Stromal cell of bone marrow (primary cell): ENCODE results near the gene RHEBL1.

Experiments
- DNase-seq: peaks from one replicate; pipeline ENCODE4 v3.0.0-alpha.2; 2012; ENCODE audit warnings: low read depth

Gene RHEBL1

DNA sequence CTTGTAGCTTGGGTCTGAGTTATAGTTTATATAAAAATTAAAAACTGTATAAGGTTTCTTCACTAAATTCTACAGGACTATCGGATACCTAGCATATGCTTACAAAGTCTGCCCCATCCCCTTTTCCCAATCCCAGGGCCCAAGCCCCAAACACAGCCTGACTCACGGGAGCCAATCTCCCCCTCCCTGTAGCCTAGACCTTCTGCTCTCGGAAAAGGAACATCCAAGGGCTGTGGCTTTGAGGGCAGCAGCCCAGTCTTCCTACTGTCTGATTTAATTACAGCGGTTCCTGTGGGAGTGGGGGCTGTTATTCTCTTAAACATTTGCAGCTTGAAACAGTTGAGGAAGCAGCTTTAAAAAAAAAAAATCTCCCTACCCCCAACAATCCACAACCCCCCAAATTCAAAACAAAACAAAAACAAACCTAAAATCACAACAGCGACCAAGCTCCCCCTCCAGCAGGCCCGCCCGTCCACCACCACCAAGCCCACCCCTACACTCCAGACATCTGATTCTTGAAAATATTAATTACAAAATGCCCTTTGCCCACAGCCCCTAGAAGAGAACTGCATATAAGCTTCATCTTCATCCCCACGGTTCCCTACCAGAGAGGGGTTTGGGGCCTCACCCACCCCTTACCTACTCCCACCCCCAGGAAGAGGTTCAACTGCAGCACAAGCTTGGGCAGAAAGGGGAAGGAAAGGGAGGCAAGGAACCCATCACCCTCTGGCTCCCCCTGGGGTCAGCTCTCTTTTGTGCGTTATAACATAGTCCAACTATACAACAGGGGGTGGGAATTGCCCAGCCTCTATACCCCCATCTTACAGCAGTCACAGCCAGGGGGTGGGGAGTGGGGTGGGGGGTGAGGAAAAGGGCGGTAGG is 50.1 kb downstream of the RHEBL1 start:
- no peak for DNase-seq

DNA sequence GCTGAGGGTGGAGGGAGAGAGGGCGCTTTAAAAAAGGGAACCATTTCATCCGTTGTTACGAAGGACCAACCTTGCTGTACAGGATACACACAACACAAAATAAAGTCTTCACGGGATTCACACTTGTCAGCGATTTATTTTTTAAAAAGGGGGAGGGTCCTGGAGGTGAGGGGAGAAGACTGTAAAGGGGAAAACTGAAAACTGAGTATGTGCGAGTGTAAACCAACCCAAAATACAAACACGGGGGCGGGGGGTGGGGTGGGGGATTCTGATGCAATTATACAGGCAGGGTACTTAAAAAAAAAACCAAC is 50.7 kb downstream of the RHEBL1 start:
- no peak for DNase-seq

- peak; percentile 94 for DNase-seq
Measured at GRCh38 chr12:49018261-49019119, 51.3 kb downstream of the RHEBL1 start, which contains the start of gene PRKAG1. Gene PRKAG1 (minus strand): TSS chr12:49018776. CDS start chr12:49018740, 36 bp downstream.

DNA sequence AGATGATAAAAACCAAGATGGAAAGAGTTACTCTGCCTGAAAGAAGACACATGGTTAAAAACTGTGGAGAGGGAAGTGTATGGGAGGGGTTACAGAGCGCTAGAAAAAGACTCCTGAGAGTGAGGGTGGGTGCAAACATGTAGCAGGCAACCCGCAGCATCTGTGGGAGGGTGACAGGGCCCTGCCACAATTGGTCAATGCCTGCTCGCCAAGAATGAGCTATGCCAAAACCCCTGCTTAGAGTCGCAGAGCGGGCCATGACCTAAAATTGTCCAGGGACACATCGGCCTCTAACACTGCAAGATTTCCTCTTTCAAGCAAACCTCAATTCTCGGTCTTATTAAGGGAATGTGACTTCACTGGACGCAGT is 51.9 kb downstream of the RHEBL1 start:
- peak; percentile 28 for DNase-seq

DNA sequence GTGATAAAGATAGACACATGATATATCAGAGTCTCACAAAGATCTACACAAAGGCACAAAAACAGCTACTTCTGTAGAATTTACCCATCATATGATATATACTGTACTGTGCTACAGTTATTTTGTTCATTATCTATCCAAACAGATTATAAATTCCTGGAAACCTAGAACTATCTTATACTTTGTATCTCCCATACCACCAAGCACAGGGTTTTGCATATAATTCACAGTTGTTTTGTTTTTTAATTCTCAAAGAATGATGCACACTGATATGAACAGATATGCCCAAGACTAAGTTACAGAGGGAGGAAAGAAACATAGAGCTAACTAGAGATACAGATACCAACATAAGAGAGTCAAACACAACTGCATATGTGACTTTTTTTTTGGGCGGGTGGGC is 54.6 kb downstream of the RHEBL1 start:
- no peak for DNase-seq
